GM19324 (cell line): Measurements from ENCODE around the gene TNN.
"Not testable (repeated sequence)": the region's sequence is repeated elsewhere in the genome, so short reads cannot be mapped to it uniquely, and the experiment has no call there.

ENCODE experiments used
- ATAC-seq: cut with Tn5 transposase; IDR thresholded peaks from one replicate; pipeline ENCODE4 v1.9.1; 2021; ENCODE audit warnings: mild to moderate bottlenecking, moderate library complexity; ENCODE audit not compliant: unreplicated experiment, low FRiP score

TNN gene

DNA sequence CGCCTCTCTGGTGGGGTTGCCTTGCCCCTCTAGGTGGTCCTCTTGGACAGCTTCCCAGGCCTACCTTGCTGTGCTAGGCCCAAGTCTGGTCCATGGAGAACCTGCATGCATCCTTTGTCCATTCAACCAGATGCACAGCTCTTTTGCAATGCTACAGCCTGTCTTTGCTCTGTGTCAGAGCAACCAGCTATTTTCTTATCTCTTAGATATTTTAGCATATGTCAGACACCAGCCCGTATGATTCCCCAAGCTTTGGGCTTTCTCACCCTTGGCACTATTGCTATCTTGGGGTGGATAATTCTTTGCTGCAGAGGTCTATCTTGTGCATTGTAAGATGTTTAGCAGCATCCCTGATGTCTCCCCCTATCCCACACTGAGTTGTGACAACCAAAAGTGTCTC, 32.3 kb downstream of the TNN start:
- ATAC-seq = no peak

DNA sequence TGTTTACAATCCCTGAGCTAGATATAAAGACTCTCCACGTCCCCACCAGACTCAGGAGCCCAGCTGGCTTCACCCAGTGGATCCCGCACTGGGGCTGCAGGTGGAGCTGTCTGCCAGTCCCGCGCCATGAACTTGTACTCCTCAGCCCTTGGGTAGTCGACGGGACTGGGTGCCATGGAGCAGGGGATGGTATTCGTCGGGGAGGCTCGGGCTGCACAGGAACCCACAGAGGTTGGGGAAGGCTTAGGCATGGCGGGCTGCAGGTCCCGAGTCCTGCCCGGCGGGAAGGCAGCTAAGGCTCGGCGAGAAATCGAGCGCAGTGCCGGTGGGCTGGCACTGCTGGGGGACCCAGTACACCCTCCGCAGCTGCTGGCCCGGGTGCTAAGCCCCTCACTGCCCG, 34.5 kb downstream of the TNN start:
- not testable (repeated sequence) for ATAC-seq

DNA sequence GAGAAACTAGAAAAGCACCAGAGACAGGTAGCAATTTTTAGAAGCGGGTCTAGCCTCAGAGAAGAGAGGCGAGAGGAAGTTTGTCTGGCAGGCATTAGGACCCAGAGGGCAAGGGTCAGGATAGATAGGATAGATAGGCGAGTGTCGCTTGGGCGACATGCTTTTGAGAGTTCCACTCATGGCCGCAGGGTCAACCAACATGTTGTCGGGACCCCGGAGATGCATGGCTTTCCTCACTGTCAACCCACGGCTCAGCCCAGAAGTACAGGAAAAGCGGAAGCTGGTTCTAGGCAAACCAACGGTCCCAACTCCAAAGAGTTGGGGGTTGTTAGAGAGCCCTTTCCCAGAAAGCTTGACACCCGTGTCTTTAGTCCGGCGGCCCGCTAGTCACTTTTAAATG, 38.9 kb downstream of the TNN start:
- ATAC-seq = not testable (repeated sequence)

DNA sequence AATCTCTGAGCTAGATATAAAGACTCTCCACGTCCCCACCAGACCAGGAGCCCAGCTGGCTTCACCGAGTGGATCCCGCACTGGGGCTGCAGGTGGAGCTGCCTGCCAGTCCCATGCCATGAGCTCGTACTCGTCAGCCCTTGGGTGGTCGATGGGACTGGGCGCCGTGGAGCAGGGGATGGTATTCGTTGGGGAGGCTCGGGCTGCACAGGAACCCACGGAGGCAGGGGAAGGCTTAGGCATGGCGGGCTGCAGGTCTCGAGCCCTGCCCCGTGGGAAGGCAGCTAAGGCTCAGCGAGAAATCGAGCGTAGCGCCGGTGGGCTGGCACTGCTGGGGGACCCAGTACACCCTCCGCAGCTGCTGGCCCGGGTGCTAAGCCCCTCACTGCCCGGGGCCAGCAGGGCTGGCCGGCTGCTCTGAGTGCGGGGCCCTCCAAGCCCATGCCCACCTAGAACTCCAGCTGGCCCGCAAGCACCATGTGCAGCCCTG, 40.7 kb downstream of the TNN start:
- ATAC-seq = not testable (repeated sequence)

DNA sequence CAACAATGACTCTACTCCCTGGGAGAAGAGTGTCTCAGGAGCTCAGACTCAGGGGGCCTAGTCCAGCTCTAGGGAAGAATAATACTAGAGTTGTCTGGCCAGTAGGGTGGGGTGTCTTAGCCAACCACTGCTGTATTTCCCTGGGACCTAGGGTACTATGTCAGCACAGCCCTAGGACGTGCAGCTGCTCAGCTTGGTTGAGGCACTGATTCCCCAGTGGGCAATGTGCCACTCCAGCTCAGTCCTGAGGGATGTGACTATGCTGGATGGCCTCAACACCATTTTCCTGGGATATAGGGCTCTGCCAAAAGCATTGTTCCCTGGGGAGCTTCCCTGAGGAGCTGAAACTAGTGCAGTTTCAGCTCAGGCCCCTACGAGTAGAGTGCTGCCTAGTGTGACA, 47.4 kb downstream of the TNN start:
- ATAC-seq = no peak

DNA sequence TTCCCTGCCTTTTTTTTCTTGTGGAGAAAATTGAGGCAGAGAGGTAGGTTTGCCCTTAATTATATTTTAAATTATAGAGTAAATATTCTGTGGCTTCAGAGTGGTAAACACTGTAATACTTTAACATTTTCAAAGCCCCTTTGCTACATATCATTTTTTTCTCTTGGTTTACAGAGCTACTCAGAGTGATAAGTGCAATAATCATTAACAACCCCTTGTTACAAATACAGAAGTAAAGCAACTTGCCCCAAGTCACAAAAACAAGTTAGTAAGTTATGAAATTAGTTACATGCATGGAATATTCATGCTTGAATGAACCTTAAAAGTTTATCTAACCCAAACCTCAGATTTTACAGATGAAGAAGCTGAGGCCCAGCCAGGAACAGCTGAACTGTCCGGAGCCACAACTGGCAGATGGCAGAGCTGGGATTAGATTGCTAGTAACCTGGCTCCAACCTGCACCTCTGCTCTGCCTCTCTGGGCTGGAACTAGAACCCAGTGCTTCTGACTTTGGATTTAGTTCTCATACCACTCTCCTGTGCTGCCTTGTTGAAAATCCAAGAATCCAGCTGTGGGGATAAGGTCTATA, 48.7 kb downstream of the TNN start:
- no peak for ATAC-seq

DNA sequence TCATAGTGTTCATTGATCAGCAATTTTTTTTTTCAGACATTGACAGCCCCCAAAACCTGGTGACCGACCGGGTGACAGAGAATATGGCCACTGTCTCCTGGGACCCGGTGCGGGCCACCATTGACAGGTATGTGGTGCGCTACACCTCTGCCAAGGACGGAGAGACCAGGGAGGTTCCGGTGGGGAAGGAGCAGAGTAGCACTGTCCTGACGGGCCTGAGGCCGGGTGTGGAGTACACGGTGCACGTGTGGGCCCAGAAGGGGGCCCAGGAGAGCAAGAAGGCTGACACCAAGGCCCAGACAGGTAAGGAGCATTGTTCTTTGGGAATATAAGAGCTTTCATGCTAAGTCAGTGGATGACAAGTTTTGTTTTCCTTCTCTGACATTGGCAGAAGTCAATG, 49.3 kb downstream of the TNN start:
- ATAC-seq = no peak

DNA sequence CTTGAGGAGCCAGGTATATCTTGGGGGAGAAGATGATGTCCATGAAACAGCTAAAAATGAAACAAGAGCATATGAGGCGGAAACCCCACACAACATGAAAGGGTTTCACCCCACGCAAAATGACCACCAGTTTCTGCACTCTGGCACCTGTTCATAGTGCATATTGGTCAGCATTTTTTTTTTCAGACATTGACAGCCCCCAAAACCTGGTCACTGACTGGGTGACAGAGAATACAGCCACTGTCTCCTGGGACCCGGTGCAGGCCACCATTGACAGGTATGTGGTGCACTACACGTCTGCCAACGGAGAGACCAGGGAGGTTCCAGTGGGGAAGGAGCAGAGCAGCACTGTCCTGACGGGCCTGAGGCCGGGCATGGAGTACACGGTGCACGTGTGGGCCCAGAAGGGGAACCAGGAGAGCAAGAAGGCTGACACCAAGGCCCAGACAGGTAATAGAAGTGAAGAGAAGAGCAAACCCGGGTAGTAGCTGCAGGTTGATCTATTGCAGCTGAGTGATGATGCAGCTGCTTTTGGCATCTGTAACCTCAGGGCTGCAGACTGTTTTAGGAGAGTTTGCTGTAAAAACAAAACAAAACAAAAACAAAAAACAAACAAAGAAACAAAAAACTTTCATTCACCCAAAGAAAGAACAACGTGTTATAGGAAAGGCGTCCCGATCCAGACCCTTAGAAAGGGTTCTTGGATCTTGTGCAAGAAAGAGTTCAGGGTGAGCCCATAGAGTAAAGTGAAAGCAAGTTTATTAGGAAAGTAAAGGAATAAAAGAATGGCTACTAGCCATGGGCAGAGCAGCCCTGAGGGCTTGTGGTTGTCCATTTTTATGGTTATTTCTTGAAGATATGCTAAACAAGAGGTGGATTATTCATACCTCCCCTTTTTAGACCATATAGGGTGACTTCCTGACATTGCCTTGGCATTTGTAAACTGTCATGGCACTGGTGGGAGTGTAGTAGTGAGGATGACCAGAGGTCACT, 51.0 kb downstream of the TNN start:
- no peak for ATAC-seq

DNA sequence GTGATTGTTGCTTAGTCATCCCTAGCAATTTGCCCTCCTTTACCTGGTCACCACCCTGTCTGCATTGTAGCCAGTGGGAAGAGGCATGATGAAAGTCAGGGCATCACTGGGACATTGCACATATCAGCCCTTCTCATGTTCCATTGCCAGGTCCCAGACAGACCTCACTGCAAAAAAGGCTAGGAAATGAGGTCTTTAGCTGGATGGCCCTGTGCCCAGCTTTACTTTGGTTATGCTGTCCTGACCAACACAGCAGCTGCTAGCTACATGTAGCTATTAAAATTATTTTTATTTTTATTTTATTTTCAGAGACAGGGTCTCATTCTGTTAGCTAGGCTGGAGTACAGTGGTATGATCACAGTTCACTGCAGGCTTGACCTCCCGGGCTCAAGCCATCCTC, 52.9 kb downstream of the TNN start:
- ATAC-seq = no peak

DNA sequence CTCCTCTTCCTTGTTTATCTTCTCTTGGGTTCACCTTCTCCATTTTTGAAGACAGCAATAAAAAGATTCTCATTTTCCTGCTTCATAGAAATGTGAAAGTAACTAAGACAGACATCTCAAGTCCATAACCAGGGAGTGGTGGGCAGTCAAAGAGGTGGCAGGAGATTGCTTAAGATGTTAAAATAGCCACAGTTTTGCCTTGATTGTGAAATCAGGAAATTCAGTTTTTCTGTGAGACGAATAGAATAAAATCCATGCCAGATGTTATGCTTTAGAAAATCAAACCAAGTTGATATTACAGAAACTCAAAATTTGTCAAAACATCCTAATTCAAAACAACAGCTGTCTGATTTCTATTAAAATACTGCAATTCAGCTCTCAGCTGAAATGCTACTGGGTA, 57.2 kb downstream of the TNN start:
- ATAC-seq = no peak

DNA sequence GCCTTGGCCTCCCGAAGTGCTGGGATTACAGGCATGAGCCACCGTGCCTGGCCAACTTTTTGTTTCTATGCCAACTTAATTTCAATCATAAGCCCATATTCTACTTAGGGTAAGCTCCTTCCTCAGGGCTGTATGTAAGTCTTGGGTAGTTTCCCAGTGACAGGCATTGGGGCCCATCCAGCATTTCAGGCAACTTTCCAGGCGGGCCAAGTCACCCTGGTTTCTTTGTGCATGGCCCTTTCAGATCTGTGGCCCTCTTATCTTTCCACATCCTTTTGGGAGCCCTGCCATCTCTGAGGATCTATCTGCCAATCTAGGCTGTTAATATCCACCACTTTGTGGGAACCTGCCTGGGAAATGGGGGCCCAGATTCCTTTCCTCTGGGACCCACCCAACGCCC, 58.7 kb downstream of the TNN start:
- ATAC-seq = no peak

DNA sequence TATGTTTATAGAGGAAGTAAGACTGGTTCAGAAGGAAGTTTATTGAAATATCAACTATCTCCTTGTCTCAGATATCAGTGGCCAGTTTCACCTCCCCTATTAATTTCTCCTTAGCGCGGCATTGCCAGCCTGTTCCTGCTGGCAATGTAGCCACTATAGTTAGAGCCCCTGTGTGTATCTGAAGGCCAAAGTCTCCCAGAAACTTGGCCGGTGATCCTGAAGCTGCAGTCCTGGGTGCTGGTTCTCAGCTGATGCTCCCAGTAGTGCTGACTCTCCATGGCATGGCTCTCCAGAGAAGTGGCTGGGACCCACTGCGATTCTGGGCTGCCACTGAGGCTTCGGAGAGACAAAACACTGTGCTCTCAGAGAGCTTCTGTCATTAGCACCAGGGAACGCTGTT, 59.9 kb downstream of the TNN start:
- no peak for ATAC-seq

DNA sequence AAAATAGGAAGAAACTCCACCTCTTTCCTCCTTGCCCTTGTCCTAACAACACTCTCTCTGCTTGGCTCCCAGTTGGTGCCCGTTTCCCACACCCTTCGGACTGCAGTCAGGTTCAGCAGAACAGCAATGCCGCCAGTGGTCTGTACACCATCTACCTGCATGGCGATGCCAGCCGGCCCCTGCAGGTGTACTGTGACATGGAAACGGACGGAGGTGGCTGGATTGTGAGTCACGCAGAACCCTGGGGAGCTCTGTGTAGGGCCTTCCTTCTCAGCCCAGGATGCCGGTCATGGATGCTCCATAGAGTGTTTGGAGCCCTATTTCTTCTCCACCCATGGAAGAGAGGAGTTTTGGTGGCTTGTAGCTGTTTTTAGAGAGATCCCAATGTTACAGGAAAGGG, 60.9 kb downstream of the TNN start:
- no peak for ATAC-seq

DNA sequence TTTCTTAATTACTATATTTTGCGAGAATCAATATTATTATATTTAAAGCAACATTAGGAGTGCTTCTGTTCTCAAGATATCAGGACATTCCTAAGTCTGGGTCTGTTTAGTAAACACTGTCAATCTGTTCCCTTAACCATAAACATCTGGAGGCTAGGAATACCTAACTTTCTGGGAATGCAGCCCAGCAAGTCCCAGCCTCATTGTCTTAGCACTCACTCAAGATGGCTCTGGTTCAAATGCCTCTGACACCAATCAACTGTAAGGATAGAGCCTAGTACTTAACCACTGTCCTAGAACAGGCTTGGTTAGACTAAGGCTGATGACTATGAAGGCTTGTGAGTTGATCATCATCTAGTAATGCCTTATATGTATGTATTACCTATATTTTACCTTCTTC, 61.5 kb downstream of the TNN start:
- ATAC-seq = no peak

DNA sequence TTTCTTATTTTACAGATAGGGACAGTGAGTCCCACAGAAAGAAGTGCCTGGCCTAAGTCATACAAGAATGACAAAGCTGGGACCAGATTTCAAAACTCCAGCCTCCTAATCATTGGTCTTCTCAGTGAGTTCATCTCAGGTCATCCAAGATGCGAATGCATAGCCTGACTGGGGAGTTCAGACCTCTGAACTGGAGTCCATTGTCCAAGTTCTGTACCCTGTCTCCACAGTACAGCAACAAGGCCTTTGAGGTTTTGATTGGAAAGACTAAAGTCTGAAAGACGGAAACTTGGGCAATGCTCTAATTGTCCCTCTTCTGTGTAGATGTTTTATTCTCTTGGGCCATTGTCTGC, 62.0 kb downstream of the TNN start:
- no peak for ATAC-seq

DNA sequence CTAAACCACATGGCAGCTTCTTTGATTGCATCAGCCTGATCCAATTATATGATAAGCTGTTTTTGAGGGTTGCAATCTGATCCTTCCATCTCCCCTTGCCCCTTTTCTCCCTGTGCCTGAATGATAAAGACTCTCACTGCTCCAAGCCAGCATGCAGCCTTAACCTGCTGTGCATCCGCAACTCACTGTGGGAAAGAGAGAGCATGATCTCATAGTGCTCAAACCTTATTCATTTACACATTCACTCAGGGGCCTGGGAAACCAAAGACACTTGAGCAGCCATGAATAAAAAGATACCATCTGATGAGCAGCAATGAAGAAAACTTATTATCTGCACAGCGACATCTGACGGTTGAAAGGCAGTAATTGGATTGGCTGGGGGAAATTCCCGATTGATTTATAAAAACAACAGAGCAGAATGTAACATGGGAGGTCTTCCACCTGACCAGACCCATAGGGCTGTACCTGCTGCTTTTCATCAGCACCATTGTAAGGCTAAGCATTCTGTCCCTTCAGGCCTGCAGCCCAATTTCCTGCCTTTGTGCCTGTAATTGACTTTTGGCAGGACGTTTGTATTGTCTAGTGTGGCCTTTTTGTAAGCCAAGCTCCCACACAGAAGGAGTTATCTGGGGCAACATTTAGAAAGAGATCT, 62.5 kb downstream of the TNN start:
- ATAC-seq = no peak

DNA sequence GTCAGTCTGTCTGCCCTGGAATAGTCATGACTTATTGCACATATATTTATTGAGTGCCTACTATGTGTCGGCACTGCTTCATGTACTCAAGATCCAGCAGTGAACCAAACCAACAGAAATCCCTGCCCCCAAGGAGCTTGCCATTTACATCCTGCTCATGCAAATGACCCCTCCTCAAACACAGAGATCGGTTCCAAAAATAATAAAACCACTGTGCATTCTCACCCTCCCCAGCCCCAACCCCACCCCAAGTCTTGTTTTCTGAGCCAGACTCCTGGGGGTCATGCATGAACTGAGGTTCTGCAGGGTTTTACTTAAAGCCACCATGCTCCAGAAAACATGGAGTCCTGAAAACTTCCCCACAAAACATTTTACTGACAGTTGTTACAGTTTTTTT, 63.0 kb downstream of the TNN start:
- ATAC-seq = no peak

DNA sequence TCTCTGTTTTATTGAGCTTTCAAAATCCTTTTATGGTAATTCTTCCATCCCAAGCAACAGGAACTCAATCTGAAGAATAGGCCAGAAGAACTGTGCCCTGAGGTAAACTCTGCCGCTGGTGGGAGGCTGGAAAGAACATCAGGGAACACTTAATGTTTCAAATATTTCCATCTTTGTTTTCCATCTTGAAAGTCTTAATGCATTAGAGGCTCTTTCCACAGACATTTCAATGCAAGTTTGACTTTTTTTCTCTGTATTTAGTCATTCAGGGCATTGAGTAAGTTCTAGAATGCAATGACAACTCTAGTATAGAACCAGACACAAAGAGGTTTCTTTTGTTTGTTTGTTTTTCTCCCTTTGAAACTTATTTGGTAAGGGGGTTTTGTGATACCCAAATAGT, 63.5 kb downstream of the TNN start:
- no peak for ATAC-seq

DNA sequence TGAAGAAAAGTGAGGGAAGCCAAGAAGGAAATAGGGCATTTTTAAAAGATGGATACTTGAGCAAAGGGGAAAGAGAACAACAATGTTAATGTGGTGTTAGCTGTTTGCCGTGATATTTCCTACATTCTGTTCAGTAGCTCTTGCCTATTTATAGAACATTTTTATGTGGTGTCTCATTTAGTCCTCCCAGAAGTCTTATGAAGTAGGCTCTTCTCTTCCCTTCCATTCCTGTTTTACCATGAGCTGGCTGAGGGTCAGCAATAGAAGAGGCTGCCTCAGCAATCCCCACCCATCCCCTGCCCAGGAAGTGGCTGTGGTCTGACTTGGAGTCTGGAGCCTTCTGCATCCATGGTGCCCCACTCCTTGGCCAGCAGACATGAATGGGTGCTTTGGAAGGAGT, 64.8 kb downstream of the TNN start:
- no peak for ATAC-seq

DNA sequence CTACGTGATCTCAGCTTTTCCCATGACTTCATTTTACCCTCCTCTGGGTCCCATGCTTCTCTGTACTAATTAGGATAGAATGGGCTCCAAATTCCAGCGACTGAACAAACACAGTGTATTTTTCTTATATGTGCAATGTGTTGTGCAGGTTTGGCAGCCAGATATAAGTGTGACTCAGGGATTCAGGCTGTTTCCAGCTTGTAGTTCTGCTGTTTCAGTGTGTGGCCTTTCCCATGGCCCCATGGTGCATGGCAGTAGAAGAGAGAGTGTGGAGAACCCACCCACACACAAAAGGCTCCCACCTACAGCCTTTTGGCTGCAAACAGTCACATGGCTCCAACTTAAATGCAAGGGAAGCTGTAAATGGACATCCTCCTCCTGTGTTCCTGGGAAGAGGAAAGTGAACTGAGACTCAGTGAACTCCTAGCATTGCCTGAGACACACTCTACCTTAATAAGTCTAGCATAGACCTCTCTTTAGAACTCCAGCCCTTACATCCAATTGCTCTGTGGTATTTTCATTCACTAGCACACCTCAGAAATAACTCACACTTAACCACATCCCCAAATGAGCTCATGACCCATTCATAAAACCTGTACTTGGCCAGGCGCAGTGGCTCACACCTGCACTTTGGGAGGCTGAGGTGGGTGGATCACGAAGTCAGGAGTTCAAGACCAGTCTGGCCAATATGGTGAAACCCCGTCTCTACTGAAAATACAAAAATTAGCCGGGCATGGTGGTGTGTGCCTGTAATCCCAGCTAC, 66.2 kb downstream of the TNN start:
- ATAC-seq = no peak

DNA sequence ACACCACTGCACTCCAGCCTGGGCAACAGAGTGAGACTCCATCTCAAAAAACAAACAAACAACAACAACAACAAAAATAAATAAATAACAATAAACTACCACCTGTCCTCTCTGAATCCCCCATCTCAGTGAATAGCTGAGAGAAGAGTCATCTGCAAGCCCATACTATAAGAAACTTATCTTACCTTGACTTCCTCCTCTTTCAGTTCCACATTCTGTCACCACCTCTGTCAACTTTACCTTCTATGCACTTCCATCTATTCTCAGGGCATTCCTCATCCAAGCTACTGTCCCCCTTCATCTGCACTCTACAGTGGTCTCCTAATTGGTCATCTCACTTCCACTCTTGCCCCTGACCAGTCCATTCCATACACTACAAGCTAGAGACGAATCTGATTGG, 66.9 kb downstream of the TNN start:
- ATAC-seq = no peak
